B cell (primary cell): ENCODE results near the gene PLA2G2D. TPM values are rescaled to one million over a fixed set of nuclear protein-coding genes. Genes with fewer than 3 reads are reported as not detected.

Source experiments
- ATAC-seq: fragments of 200-7000 bp; cut with Tn5 transposase; one replicate; pipeline ENCODE4 v1.10.0; 2021; ENCODE audit warnings: low read depth, mild to moderate bottlenecking, moderate number of reproducible peaks, moderate library complexity
- CTCF ChIA-PET: fragments of 350-600 bp; sonication (Branson Sonifier 250); formaldehyde crosslinking; loops from one replicate; lab custom pipeline; 2021; ENCODE audit warnings: antibody characterized with exemption, inconsistent platforms; lab: Charles Lee
- POLR2A ChIA-PET: fragments of 350-600 bp; sonication (Branson Sonifier 250); formaldehyde crosslinking; loops from one replicate; lab custom pipeline; 2021; ENCODE audit warnings: antibody characterized with exemption; lab: Charles Lee
- DNase-seq: peaks from one replicate; pipeline ENCODE4 v3.0.0; 2013
- H2AFZ ChIP-seq: 2 replicates; pipeline ENCODE4 v1.6.1; 2012; ENCODE audit warnings: mild to moderate bottlenecking, low read depth, low read length; ENCODE audit not compliant: insufficient read depth, poor library complexity, severe bottlenecking
- H3K27ac ChIP-seq, 2 donors: 1 replicate in 1 of 2; 2 replicates in 1 of 2; pipeline ENCODE4 v1.5.1; 2012 to 2013; ENCODE audit warnings: low read length in 2 of 2, mild to moderate bottlenecking in 2 of 2, moderate library complexity in 1 of 2
- H3K27me3 ChIP-seq, 4 experiments: fragments of 200-600 bp in 1 of 4; sonication (generic) in 1 of 4; replicated peaks in 1 of 4; 1 replicate in 2 of 4; 2 replicates in 2 of 4; pipeline versions ENCODE4 v1.6.1 to v1.7.0; 2013 to 2016; ENCODE audit warnings: low read length in 3 of 4, mild to moderate bottlenecking in 2 of 4, mixed read lengths in 1 of 4, moderate library complexity in 1 of 4; ENCODE audit not compliant: insufficient read depth in 4 of 4, control insufficient read depth in 3 of 4; ENCODE audit errors: control extremely low read depth in 1 of 4
- H3K36me3 ChIP-seq, 2 experiments: replicated peaks in 1 of 2; 1 replicate in 1 of 2; 2 replicates in 1 of 2; pipeline versions ENCODE4 v1.6.1 to v1.7.1; 2013; ENCODE audit warnings: low read length in 1 of 2; ENCODE audit not compliant: insufficient read depth in 2 of 2, control insufficient read depth in 1 of 2; ENCODE audit errors: control extremely low read depth in 1 of 2, extremely low read depth in 1 of 2
- H3K4me1 ChIP-seq, 2 donors: fragments of 200-600 bp in 1 of 2; sonication (generic) in 1 of 2; 1 replicate in 1 of 2; 2 replicates in 1 of 2; pipeline versions ENCODE4 v1.5.1 to v1.6.1; 2013 to 2017; ENCODE audit warnings: low read length in 2 of 2; ENCODE audit not compliant: control insufficient read depth in 2 of 2, insufficient read depth in 2 of 2
- H3K4me2 ChIP-seq: replicated peaks from 2 replicates; pipeline ENCODE3; 2012; ENCODE audit warnings: mild to moderate bottlenecking, low read depth, low read length; ENCODE audit not compliant: poor library complexity, severe bottlenecking
- H3K4me3 ChIP-seq, 5 experiments: fragments of 200-600 bp in 1 of 5; sonication (generic) in 1 of 5; 1 replicate in 3 of 5; 2 replicates in 2 of 5; pipeline versions ENCODE4 v1.5.1 to v1.7.0; 2011 to 2016; ENCODE audit warnings: low read length in 4 of 5, mild to moderate bottlenecking in 4 of 5, low read depth in 2 of 5, control low read depth in 1 of 5, moderate library complexity in 1 of 5; ENCODE audit not compliant: insufficient read depth in 1 of 5; ENCODE audit errors: control extremely low read depth in 1 of 5, extremely low read depth in 1 of 5
- H3K79me2 ChIP-seq: fragments of 200-600 bp; sonication (generic); one replicate; pipeline ENCODE4 v1.6.0; 2016; ENCODE audit warnings: low read length; ENCODE audit not compliant: control insufficient read depth, insufficient read depth
- H3K9ac ChIP-seq: fragments of 200-600 bp; sonication (generic); 2 replicates; pipeline ENCODE4 v1.6.1; 2017; ENCODE audit warnings: mild to moderate bottlenecking, low read length, moderate library complexity
- H3K9me3 ChIP-seq, 3 donors: one replicate each; pipeline versions ENCODE4 v1.6.1 to v1.7.1; 2013; ENCODE audit warnings: low read length in 2 of 3; ENCODE audit not compliant: control insufficient read depth in 2 of 3, insufficient read depth in 1 of 3; ENCODE audit errors: control extremely low read depth in 1 of 3
- H4K20me1 ChIP-seq: 2 replicates; pipeline ENCODE4 v1.6.0; 2012; ENCODE audit warnings: mild to moderate bottlenecking, low read length; ENCODE audit not compliant: insufficient read depth, control insufficient read depth, poor library complexity, severe bottlenecking
- H3K27ac Mint-ChIP-seq: one replicate; pipeline ENCODE4 v1.8.0; 2021; ENCODE audit warnings: mixed read lengths
- H3K27me3 Mint-ChIP-seq: one replicate; pipeline ENCODE4 v1.8.0; 2021; ENCODE audit warnings: mixed read lengths
- H3K4me1 Mint-ChIP-seq: one replicate; pipeline ENCODE4 v1.8.0; 2021; ENCODE audit warnings: mixed read lengths
- H3K4me3 Mint-ChIP-seq: one replicate; pipeline ENCODE4 v1.8.0; 2021; ENCODE audit warnings: mixed read lengths
- H3K9me3 Mint-ChIP-seq: one replicate; pipeline ENCODE4 v1.8.0; 2022; ENCODE audit warnings: mixed read lengths; ENCODE audit not compliant: insufficient read depth
- CTCF ChIP-seq: fragments of 200-600 bp; IDR thresholded peaks from one replicate; pipeline ENCODE4 v1.8.0; 2022; ENCODE audit warnings: antibody characterized with exemption, mild to moderate bottlenecking
- EZH2 ChIP-seq: IDR thresholded peaks from 2 replicates; pipeline ENCODE4 v1.6.1; 2012; ENCODE audit warnings: borderline replicate concordance, low read depth, mild to moderate bottlenecking, moderate library complexity, low read length; ENCODE audit not compliant: insufficient read depth, poor library complexity, severe bottlenecking
- whole genome bisulfite sequencing: methylation state at CpG from one replicate; pipeline ENCODE4 v1.1.5; 2013; ENCODE audit warnings: missing lambda C conversion rate; ENCODE audit not compliant: insufficient coverage; 5-methylcytosine and 5-hydroxymethylcytosine counted together
- intact Hi-C: fragments of 100-400 bp; cut with micrococcal nuclease; formaldehyde crosslinking; loops from one replicate; pipeline ENCODE4 v1.10.0; 2022
- polyA plus RNA-seq: library from polyadenylated mRNA; depleted of rRNA; stranded (reverse); fragments of >200 nt; gene quantifications from 2 replicates; pipeline ENCODE4 v1.2.3, GENCODE V29; 2012
- total RNA-seq, 2 donors: library from RNA; stranded (reverse); fragments of 120-200 nt in 1 of 2; gene quantifications; 1 replicate in 1 of 2; 2 replicates in 1 of 2; pipeline versions ENCODE4 v1.2.3 to v1.2.4, GENCODE V29; 2013 to 2022

The PLA2G2D gene
- total and polyA plus RNA-seq, 2 donors (not counting 1 experiment from before 2014, with no cell fraction given), result 2.3 to 2.8 TPM

GRCh38 chr1:20112279-20113000 is 6.9 kb downstream of the PLA2G2D start:
- peaks cover 5% of the 10 kb centered on the region for H3K27me3 Mint-ChIP-seq
- no peaks in the 10 kb centered on the region for H3K9me3 Mint-ChIP-seq

More at GRCh38 chr1:20112279-20113000, 6.9 kb downstream of the PLA2G2D start:
- ATAC-seq (no peak), DNase-seq (no peak)
- CTCF ChIA-PET, result interaction anchor here (1.5 kb wide), 1 partner anchor 9 kb away, joined by 3 read pairs; no protein-coding TSS in a partner anchor
- WGBS, result 100% methylated on average over 3 of the region's 3 CpGs
- Histone ChIP-seq H2AFZ (no peak overlapping the region), H4K20me1 (no peaks in the 10 kb centered on the region), H3K4me3 (no peak overlapping the region), H3K4me2 (no peak overlapping the region), H3K79me2 (no peaks in the 10 kb centered on the region), H3K36me3 (no peaks in the 10 kb centered on the region), H3K9ac (no peak overlapping the region), H3K9me3 (no peaks in the 10 kb centered on the region), H3K4me1 (peaks cover 0 to 5% of the 10 kb centered on the region in 2 donors), H3K27ac (no peak overlapping the region), H3K27me3 (peaks cover 0 to 8% (median 0%) of the 10 kb centered on the region in 4 experiments)
- TF ChIP-seq EZH2 (no peak), CTCF (no peak)
- Mint-ChIP-seq H3K4me3 (no peak overlapping the region), H3K27ac (no peak overlapping the region), H3K4me1 (peaks cover 14% of the 10 kb centered on the region)
- POLR2A ChIA-PET, result no interaction called here
- intact Hi-C loops, result no loop called here
